GM10248 (cell line): Measurements from ENCODE around the gene OR2A25.

Experiments
- CTCF ChIA-PET: fragments of 300-600 bp; sonication (Branson Sonifier 250); formaldehyde crosslinking; extraction: SDS; loops from one replicate; lab custom pipeline; 2021; ENCODE audit warnings: antibody characterized with exemption; lab: Yijun Ruan, JAX
- POLR2A ChIA-PET: fragments of 350-650 bp; sonication (Branson Sonifier 250); formaldehyde crosslinking; extraction: SDS; loops from one replicate; lab custom pipeline; 2020; ENCODE audit warnings: antibody characterized with exemption; lab: Yijun Ruan, JAX
- DNase-seq: peaks from one replicate; pipeline ENCODE4 v3.0.0; 2012; ENCODE audit errors: extremely low spot score
- TF ChIP-seq, protein P1 (sequence below): IDR thresholded peaks from 2 replicates; pipeline ENCODE4 v1.5.1; 2012; ENCODE audit warnings: mild to moderate bottlenecking, low read depth; ENCODE audit errors: extremely low read depth, missing control alignments, control extremely low read depth

Gene OR2A25

DNA sequence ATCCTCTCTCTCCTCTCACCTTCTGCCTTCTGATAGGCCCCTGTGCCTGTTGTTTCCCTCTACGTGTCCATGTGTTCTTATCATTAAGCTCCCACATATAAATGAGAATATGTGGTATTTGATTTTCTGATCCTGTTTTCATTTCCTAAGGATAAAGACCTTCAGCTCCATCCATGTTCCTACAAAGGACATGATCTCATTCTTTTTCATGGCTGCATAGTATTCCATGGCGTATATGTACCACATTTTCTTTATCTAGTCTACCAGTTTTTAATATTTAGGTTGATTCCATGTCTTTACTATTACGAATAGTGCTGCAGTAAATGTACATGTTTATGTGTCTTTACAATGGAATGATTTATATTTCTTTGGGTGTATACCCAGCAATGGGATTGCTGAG is 21.1 kb downstream of the OR2A25 start:
- TF ChIP-seq, protein P1, sequence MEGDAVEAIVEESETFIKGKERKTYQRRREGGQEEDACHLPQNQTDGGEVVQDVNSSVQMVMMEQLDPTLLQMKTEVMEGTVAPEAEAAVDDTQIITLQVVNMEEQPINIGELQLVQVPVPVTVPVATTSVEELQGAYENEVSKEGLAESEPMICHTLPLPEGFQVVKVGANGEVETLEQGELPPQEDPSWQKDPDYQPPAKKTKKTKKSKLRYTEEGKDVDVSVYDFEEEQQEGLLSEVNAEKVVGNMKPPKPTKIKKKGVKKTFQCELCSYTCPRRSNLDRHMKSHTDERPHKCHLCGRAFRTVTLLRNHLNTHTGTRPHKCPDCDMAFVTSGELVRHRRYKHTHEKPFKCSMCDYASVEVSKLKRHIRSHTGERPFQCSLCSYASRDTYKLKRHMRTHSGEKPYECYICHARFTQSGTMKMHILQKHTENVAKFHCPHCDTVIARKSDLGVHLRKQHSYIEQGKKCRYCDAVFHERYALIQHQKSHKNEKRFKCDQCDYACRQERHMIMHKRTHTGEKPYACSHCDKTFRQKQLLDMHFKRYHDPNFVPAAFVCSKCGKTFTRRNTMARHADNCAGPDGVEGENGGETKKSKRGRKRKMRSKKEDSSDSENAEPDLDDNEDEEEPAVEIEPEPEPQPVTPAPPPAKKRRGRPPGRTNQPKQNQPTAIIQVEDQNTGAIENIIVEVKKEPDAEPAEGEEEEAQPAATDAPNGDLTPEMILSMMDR, result no peak
- ChIA-PET POLR2A (no interaction called here), CTCF (no interaction called here)
- no peak for DNase-seq

DNA sequence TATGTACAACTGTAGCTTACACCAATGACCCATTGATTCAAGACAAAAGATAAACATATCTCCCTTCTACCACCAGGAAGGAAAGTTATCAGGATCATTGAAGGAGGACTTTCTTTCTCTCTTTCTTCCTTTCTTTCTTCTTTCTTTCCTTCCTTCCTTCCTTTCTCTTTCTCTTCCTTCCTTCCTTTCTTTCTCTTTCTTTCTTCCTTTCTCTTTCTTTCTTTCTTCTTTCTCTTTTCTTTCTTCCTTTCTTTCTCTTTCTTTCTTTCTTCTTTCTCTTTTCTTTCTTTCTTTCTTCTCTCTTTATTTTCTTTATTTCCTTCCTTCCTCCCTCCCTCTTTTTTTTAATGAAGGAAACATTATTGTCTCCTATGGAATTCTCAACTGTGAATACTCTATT is 29.2 kb downstream of the OR2A25 start:
- TF ChIP-seq, protein P1, result no peak
- POLR2A ChIA-PET, result no interaction called here
- CTCF ChIA-PET, result interaction anchor here (0.7 kb wide), 1 partner anchor 10 kb away, joined by 3 read pairs; the partner anchor contains the start of gene OR2A2
- DNase-seq, result no peak

DNA sequence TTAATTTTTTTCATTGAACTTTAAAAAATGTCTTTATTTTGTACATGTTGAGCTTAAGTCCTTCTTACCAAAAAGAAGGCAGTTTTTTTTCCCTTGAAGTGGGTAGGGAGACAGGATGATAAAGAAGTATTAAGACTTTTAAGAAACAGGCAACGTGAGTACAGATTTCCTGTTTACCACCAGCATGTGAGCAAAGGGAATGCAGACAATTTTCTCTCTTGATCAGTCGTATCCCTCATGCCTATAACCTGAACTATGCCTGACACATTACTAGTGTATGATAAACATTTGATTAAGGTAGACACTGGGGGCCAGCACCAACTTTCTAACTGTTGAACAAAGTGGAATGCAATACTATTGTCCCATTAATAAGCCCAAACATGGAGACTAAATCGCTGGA is 31.0 kb downstream of the OR2A25 start:
- no peak for DNase-seq
- TF ChIP-seq, protein P1, result no peak
- ChIA-PET CTCF (no interaction called here), POLR2A (no interaction called here)

DNA sequence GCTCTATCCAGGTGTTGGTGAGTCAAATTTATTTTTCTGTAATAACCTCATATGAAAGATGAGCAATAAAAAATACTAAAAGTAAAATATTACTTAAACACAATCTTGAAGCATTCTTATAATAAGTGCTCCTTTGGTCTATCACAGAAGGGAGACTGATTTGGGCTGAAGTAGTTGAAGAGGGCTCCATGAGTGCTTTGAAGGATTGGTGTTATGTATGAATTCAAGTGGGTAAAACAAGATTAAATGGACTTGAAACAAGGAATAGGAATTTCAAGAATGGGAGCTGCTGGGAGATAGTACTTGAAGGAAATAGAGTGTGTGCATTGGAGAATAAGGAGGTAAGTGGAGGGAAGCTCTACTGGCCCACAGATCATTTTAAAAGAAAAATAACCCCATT is 32.4 kb downstream of the OR2A25 start:
- TF ChIP-seq, protein P1, result no peak
- DNase-seq, result no peak
- POLR2A ChIA-PET, result no interaction called here
- CTCF ChIA-PET, result interaction anchor here (1.6 kb wide), 1 partner anchor 25 kb away, joined by 3 read pairs; no protein-coding TSS in a partner anchor

DNA sequence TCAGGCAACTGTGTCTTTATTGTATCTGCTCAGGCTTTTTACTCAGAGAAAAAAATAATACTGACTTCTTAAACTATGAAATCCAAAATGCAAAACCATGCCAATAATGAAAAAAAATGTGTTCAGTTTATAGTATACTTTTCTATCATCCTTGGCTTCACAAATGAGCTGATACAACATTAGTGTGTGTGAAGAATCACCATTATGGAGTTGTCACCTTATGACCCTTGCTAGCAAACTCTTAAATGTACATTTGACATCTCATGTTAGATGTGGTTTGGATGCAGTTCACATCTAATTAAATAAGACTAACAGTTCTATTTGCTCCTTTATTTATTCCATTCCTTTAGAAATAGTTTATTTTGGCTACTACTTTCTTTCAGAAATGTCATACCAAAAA is 35.6 kb downstream of the OR2A25 start:
- CTCF ChIA-PET, result no interaction called here
- TF ChIP-seq, protein P1, result no peak
- POLR2A ChIA-PET, result no interaction called here
- DNase-seq, result no peak

DNA sequence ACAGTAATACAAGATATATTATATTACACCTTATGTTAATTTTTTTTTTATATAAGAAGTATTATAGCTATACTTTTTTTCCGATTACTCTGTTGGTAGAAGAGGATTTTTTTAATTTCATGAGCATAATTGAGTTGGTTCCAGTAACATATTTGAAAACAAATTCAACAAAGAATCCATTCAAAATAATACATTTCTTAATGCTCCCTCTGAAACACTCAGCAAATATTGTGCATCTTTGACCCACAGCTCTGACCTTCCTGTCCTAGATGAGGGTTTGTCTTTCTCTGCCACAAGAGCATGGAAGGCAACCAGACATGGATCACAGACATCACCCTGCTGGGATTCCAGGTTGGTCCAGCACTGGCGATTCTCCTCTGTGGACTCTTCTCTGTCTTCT is 39.7 kb downstream of the OR2A25 start, which contains the start of gene OR2A2:
Gene OR2A2 (plus strand): TSS at position 301 of the 400 bp plus-strand sequence. CDS start 0 bp downstream, at position 301.
- CTCF ChIA-PET, result interaction anchor here (1.1 to 1.2 kb wide), 2 partner anchors 11 to 19 kb away, joined by 3 read pairs; no protein-coding TSS in a partner anchor
- TF ChIP-seq, protein P1, result no peak
- no peak for DNase-seq
- POLR2A ChIA-PET, result no interaction called here
